ENCODE results near the gene ICAM1. TPM values are rescaled to one million over a fixed set of nuclear protein-coding genes. Genes with fewer than 3 reads are reported as not detected.

Gene ICAM1
- total RNA-seq, 1 experiment from 2014 or later: 23.8 TPM

DNA sequence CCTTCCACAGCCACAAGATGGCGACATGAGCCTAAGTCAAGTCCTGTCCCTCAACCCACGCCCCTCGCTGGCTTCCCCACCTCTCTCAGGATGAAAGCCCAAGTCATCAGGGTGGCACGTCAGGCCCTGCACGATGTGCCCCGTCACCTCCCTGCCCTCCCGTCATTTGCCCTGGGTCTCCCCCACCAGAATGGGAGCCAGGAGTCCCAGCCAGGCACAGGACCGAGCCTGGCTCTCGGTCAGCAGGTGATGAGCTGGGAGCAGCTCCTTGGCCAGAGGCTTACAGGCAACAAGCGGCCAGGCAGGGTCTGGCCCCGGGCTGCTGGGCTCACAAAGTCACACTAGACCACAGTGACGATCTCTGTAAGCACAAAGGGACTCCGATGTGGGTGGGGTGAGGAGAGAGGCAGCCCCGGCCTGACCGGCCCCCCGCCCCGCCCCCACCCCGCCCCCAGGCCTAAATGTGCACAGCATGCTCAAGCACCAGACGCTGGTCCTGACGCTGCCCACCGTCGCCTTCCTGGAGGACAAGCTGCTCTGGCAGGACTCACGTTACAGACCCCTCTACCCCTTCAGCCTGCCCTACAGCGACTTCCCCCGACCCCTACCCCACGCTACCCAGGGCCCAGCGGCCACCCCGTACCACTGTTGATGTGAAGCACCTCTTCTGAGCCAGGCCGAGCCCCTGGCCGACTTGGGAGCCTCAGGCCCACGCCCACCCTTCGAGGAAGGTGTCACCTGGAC is 11.6 kb upstream of the ICAM1 start:
- no peak for TF ChIP-seq EZH2 (IDR thresholded peaks at IDR 0.05; ENCODE audit: low read depth)
- TF ChIP-seq, protein P1, sequence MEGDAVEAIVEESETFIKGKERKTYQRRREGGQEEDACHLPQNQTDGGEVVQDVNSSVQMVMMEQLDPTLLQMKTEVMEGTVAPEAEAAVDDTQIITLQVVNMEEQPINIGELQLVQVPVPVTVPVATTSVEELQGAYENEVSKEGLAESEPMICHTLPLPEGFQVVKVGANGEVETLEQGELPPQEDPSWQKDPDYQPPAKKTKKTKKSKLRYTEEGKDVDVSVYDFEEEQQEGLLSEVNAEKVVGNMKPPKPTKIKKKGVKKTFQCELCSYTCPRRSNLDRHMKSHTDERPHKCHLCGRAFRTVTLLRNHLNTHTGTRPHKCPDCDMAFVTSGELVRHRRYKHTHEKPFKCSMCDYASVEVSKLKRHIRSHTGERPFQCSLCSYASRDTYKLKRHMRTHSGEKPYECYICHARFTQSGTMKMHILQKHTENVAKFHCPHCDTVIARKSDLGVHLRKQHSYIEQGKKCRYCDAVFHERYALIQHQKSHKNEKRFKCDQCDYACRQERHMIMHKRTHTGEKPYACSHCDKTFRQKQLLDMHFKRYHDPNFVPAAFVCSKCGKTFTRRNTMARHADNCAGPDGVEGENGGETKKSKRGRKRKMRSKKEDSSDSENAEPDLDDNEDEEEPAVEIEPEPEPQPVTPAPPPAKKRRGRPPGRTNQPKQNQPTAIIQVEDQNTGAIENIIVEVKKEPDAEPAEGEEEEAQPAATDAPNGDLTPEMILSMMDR (conservative IDR thresholded peaks at IDR 0.05): peak; percentile 89
- Histone ChIP-seq H3K9me3 (ENCODE audit: insufficient read depth, low read depth) (no peaks in the 10 kb centered on the region), H3K27me3 (ENCODE audit: insufficient read depth, low read depth) (no peaks in the 10 kb centered on the region), H4K20me1 (ENCODE audit: insufficient read depth) (0 out of 2 replicates have a peak, but pooled peaks cover 3% of the 10 kb centered on the region), H3K27ac (0 out of 2 replicates have a peak overlapping the region, but pooled peaks have one; percentile 5), H3K36me3 (ENCODE audit: low read depth) (peaks cover 6% of the 10 kb centered on the region; the same call in 1 of the 2 replicates), H3K4me2 (no peak overlapping the region), H3K79me2 (ENCODE audit: low read depth) (peaks cover under 1% of the 10 kb centered on the region; the same call in 1 of the 2 replicates), H3F3A (ENCODE audit: insufficient read depth, low read depth) (peaks cover 49% of the 10 kb centered on the region), H2AFZ (no peak overlapping the region), H3K4me1 (replicated peaks; ENCODE audit: insufficient read depth) (peaks cover 18% of the 10 kb centered on the region), H3K9me2 (ENCODE audit: insufficient read depth) (no peaks in the 10 kb centered on the region), H3K4me3 (no peak overlapping the region)
- intact Hi-C loops (cut with micrococcal nuclease; ENCODE audit: unreplicated experiment): loop anchor here (1.0 to 5.0 kb wide), 2 partner anchors 130 to 218 kb away; no protein-coding TSS in a partner anchor
- POLR2A ChIA-PET (ENCODE audit: unreplicated experiment): interaction anchor here (0.5 to 0.6 kb wide), 3 partner anchors 17 to 433 kb away, joined by 3 to 22 read pairs (median 3); no protein-coding TSS in a partner anchor
- CTCF ChIA-PET: interaction anchor here (0.5 to 3.2 kb wide), 19 partner anchors 10 to 640 kb away, joined by 3 to 30 read pairs (median 5); partner anchors contain the start of genes ICAM1, ICAM5 and TYK2
- BruUV-seq (replicated peaks): no TSS peak
- peak; percentile 83 to 86 for DNase-seq

DNA sequence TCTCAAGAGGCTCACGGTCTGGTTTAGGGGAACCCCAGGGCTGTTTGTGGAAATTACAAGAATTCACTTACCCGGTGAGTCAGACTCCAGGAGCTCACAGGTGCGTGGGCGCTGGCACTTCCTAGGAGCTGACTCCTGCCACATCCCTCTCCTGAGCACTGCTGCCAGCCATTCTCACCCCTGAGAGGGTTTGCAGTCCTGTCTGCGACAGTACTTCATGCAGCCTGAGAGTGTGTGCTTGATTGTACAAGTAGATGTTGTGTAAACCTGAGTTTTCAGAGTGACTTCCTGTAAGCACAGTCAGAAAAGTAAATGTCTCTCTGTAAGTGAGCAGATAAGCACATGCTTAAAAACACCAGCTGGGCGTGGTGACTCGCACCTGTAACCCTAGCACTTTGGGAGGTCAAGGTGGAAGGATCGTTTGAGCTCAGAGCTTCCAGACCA is 10.8 kb upstream of the ICAM1 start:
- H3K79me2 ChIP-seq (ENCODE audit: low read depth): no peaks in the 10 kb centered on the region
- H2AFZ ChIP-seq: no peak overlapping the region
- ChIA-PET POLR2A (ENCODE audit: unreplicated experiment) (interaction anchor here (0.6 to 0.8 kb wide), 5 partner anchors 31 to 490 kb away, joined by 3 to 10 read pairs (median 4); no protein-coding TSS in a partner anchor), CTCF (interaction anchor here (0.6 to 3.2 kb wide), 8 partner anchors 10 to 140 kb away, joined by 3 to 30 read pairs (median 6); partner anchors contain the start of genes ICAM5 and TYK2)
- peaks cover 3% of the 10 kb centered on the region; the same call in 1 of the 2 replicates for H3K36me3 ChIP-seq (ENCODE audit: low read depth)
- 0 out of 2 replicates have a peak overlapping the region, but pooled peaks have one; percentile 5 for H3K27ac ChIP-seq
- H4K20me1 ChIP-seq (ENCODE audit: insufficient read depth): 0 out of 2 replicates have a peak, but pooled peaks cover 3% of the 10 kb centered on the region
- peaks cover 18% of the 10 kb centered on the region for H3K4me1 ChIP-seq (replicated peaks; ENCODE audit: insufficient read depth)
- H3K9me3 ChIP-seq (ENCODE audit: insufficient read depth, low read depth): no peaks in the 10 kb centered on the region
- intact Hi-C loops (cut with micrococcal nuclease; ENCODE audit: unreplicated experiment): loop anchor here (10.0 kb wide), 1 partner anchor 305 kb away; the partner anchor contains the start of genes CDKN2D and KRI1
- TF ChIP-seq, protein P1 (conservative IDR thresholded peaks at IDR 0.05): no peak
- no peak for TF ChIP-seq EZH2 (IDR thresholded peaks at IDR 0.05; ENCODE audit: low read depth)
- peak in 1 of 2 experiments; percentile 76 for DNase-seq
- H3K27me3 ChIP-seq (ENCODE audit: insufficient read depth, low read depth): no peaks in the 10 kb centered on the region
- no peaks in the 10 kb centered on the region for H3K9me2 ChIP-seq (ENCODE audit: insufficient read depth)
- peaks cover 49% of the 10 kb centered on the region for H3F3A ChIP-seq (ENCODE audit: insufficient read depth, low read depth)
- H3K4me3 ChIP-seq: no peak overlapping the region
- BruUV-seq (replicated peaks): no TSS peak
- H3K4me2 ChIP-seq: no peak overlapping the region

DNA sequence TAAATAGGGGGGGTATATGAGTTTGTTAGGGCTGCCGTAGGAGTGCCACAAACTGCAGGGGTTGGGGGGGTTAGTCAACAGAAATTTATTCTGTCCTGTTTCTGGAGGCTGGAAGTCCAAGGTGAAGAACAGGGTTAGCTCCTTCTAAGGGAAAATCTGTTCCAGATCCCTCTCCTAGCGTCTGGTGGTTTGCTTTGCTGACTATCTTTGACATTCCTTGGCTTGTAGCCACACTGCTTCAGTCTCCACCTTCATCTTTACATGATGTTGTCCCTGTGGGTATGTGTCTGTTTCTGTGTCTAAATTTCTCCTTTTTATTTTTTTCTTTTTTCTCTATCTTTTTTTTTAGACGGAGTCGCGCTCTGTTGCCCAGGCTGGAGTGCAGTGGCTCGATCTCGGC is 8.1 kb upstream of the ICAM1 start:
- Histone ChIP-seq H3K4me3 (no peak overlapping the region), H3K27ac (no peak overlapping the region), H3F3A (ENCODE audit: insufficient read depth, low read depth) (peaks cover 32% of the 10 kb centered on the region), H3K9me2 (ENCODE audit: insufficient read depth) (no peaks in the 10 kb centered on the region), H3K27me3 (ENCODE audit: insufficient read depth, low read depth) (no peaks in the 10 kb centered on the region), H4K20me1 (ENCODE audit: insufficient read depth) (0 out of 2 replicates have a peak, but pooled peaks cover 3% of the 10 kb centered on the region), H3K4me2 (no peak overlapping the region), H3K4me1 (replicated peaks; ENCODE audit: insufficient read depth) (peaks cover 18% of the 10 kb centered on the region), H2AFZ (no peak overlapping the region), H3K9me3 (ENCODE audit: insufficient read depth, low read depth) (no peaks in the 10 kb centered on the region), H3K79me2 (ENCODE audit: low read depth) (no peaks in the 10 kb centered on the region), H3K36me3 (ENCODE audit: low read depth) (no peaks in the 10 kb centered on the region)
- BruUV-seq (replicated peaks): no TSS peak
- TF ChIP-seq EZH2 (IDR thresholded peaks at IDR 0.05; ENCODE audit: low read depth): no peak
- TF ChIP-seq, protein P1 (conservative IDR thresholded peaks at IDR 0.05): no peak
- ChIA-PET CTCF (interaction anchor here (0.7 kb wide), 1 partner anchor 216 kb away, joined by 3 read pairs; no protein-coding TSS in a partner anchor), POLR2A (ENCODE audit: unreplicated experiment) (no interaction called here)
- intact Hi-C loops (cut with micrococcal nuclease; ENCODE audit: unreplicated experiment): loop anchor here (10.0 kb wide), 1 partner anchor 302 kb away; the partner anchor contains the start of genes CDKN2D and KRI1
- no peak for DNase-seq

Measured in PC-9 (cell line).